Measurements from ENCODE around the gene TUT7. TPM values are rescaled to one million over a fixed set of nuclear protein-coding genes. Genes with fewer than 3 reads are reported as not detected.
A peak's percentile ranks its signal among the peaks of the same experiment; 100 is the strongest.

The TUT7 gene
- total and polyA plus RNA-seq, 7 donors = 11.6 to 59.0 (median 39.2) TPM

DNA sequence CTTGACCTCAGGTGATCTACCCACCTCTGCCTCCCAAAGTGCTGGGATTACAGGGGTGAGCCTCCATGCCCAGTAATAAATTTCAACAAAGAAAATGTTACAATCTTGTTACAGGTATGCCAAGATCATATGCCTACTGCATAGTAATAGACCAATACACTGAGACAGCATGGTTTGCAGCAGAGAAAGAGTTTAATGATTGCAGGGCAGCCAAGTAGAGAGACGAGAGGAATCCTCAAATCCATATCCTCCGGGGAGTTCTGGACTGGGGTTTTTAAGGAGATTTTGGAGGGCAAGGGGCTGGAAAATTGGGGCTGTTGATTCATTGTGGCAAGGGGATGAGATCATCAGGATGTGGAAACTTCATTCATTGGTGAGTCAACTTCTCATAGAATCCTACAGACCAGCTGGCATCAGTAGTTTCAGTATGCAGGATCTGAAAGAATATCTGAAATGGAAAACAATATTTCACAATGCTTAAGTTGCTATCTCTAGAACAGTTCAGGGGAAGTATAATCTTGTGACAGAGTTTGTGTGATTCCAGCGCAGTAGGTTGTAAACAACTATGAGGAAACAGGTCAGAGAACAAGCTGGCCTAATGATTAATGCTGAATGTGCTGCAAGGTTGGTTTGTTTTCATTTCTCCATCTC, 14.8 kb upstream of the TUT7 start:
- Histone ChIP-seq H3K27me3 (no peaks in the 10 kb centered on the region), H3K9me3 (peaks cover 0 to 18% (median 11%) of the 10 kb centered on the region in 4 donors), H3K27ac (no peak overlapping the region), H3K4me1 (no peaks in the 10 kb centered on the region), H3K36me3 (no peaks in the 10 kb centered on the region), H3K4me3 (no peak overlapping the region)
- 78 to 88% methylated on average over 3 of the region's 3 CpGs for WGBS, 2 donors
- intact Hi-C loops (cut with DNase I) = no loop called here
- TF ChIP-seq EP300 (IDR thresholded peaks at IDR 0.05) (no peak), POLR2A (IDR thresholded peaks at IDR 0.05) (no peak), POLR2AphosphoS5 (IDR thresholded peaks at IDR 0.05) (no peak)
- no peak for DNase-seq

DNA sequence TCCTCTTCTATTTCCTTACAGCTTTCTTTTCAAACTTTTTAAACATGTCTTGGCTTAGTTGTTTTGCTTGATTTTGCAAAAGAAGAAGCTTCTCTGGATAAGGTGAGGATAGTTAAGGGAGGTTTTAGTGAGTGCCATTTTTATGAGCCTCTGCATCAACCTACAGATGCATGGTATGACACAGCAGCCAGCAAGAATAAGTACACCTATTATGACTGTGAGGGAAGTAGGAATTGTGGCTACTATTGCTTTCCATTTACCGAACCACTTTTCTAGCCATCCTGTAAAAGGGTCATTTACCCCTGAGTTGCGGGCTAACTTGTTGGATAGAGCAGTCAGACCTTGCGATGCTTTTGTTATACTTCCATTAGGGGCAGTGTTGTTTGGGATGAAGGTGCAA, 7.0 kb upstream of the TUT7 start:
- intact Hi-C loops (cut with DNase I) = no loop called here
- Histone ChIP-seq H3K4me3 (no peak overlapping the region), H3K27me3 (no peaks in the 10 kb centered on the region), H3K27ac (no peak overlapping the region), H3K9me3 (no peaks in the 10 kb centered on the region), H3K36me3 (no peaks in the 10 kb centered on the region), H3K4me1 (no peaks in the 10 kb centered on the region)
- no peak for DNase-seq
- TF ChIP-seq EP300 (IDR thresholded peaks at IDR 0.05) (no peak), POLR2AphosphoS5 (IDR thresholded peaks at IDR 0.05) (no peak), POLR2A (IDR thresholded peaks at IDR 0.05) (no peak)
- TF ChIP-seq, protein P1, sequence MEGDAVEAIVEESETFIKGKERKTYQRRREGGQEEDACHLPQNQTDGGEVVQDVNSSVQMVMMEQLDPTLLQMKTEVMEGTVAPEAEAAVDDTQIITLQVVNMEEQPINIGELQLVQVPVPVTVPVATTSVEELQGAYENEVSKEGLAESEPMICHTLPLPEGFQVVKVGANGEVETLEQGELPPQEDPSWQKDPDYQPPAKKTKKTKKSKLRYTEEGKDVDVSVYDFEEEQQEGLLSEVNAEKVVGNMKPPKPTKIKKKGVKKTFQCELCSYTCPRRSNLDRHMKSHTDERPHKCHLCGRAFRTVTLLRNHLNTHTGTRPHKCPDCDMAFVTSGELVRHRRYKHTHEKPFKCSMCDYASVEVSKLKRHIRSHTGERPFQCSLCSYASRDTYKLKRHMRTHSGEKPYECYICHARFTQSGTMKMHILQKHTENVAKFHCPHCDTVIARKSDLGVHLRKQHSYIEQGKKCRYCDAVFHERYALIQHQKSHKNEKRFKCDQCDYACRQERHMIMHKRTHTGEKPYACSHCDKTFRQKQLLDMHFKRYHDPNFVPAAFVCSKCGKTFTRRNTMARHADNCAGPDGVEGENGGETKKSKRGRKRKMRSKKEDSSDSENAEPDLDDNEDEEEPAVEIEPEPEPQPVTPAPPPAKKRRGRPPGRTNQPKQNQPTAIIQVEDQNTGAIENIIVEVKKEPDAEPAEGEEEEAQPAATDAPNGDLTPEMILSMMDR (IDR thresholded peaks at IDR 0.05) = no peak
- 91 to 95% methylated on average over 3 of the region's 3 CpGs for WGBS, 2 donors

DNA sequence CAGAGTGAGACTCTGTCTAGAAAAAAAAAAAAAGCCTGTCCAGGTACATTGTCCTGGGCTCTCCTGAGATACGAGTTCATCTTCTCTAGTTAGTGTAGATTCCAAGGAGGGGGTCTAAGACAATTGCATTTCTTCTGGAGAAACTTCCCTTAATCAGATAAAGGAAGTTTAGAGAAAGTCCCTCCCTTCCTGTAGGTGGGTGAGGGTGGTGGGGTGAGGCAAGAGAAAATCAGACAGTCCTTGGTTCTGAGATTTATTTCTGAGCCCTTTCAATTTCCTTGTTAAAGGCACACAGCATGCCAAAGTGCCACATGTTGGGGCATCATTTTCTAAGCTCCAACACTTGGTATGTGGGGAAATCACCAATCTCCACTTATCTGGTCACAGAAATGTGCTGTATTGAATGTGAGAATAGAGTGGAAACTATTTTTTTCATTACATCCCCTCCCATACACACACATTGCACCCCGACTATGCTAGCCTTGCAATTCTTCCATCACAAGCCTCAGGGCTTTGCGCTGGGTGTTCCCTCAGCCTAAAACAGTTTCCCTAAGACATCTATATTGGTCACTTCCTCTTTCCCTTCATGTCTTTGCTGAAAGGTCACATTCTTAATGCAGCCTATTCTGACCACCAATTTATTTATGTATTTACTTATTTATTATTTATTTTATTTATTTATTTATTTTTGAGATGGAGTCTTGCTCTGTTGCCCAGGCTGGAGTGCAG, 5.1 kb upstream of the TUT7 start:
- peaks cover 0 to 7% (median 2%) of the 10 kb centered on the region in 4 donors for H3K4me1 ChIP-seq
- TF ChIP-seq POLR2A (IDR thresholded peaks at IDR 0.05) = no peak
- no peak for TF ChIP-seq EP300 (IDR thresholded peaks at IDR 0.05)
- TF ChIP-seq, protein P1 (IDR thresholded peaks at IDR 0.05) = no peak
- TF ChIP-seq POLR2AphosphoS5 (IDR thresholded peaks at IDR 0.05) = no peak

DNA sequence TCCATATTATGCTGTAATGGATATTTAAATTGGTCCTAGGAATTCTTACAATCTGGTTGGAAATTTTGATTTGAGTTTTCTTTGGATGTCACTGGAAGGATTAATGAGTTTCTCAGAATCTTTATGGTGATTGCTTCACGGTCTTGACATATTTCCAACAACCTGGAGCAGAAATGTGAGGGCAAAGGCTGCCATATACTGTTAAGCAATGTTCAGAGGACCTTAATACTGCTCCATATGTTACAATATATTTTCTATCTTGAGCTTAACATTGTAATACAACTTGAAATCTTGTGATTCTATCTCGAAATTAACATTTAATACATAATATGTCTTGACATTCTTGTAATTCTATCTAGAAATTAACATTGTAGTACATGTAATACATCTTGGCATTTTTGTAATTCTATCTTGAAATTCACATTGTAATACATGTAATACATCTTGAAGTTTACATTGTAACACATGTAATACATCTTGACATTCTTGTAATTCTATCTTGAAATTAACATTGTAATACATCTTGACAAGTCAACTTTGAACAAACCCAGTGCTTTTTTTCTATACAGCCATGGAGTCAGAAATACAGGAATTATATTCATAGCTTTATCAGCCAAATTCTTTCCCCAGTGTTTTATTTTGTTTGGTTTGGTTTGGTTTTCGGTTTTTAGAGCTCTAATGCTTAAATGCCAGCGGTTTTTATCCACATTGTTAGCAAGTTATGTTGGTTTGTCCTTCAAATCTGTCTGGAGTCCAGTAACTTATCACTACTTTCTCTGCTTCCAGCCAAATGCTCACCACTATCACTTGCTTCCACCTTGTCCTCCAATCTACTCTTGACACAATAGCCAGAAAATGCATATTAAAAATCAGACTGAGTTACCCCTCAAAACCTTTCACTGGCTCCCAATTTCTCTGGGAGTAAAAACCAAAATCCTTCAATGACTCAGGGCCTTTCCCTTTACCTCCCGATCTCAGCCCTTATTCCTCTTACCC, 3.0 kb upstream of the TUT7 start:
- intact Hi-C loops (cut with DNase I) = loop anchor here (5.0 kb wide), 1 partner anchor 50 kb away; no protein-coding TSS in a partner anchor
- Histone ChIP-seq H3K4me1 (peaks cover 0 to 23% (median 14%) of the 10 kb centered on the region in 4 donors), H3K27me3 (no peaks in the 10 kb centered on the region), H3K36me3 (peaks cover 0 to 6% (median 0%) of the 10 kb centered on the region in 4 donors), H3K9me3 (no peaks in the 10 kb centered on the region), H3K27ac (no peak overlapping the region), H3K4me3 (no peak overlapping the region)
- TF ChIP-seq, protein P1 (IDR thresholded peaks at IDR 0.05) = no peak
- TF ChIP-seq POLR2A (IDR thresholded peaks at IDR 0.05) = no peak
- TF ChIP-seq EP300 (IDR thresholded peaks at IDR 0.05) = no peak
- no peak for TF ChIP-seq POLR2AphosphoS5 (IDR thresholded peaks at IDR 0.05)
- WGBS, 2 donors = 81 to 87% methylated on average over 5 of the region's 5 CpGs
- DNase-seq = no peak

More for the DNA sequence above, 5.1 kb upstream of the TUT7 start:
- no peaks in the 10 kb centered on the region for H3K27me3 ChIP-seq
- 80 to 82% methylated on average over 3 of the region's 3 CpGs for WGBS, 2 donors
- DNase-seq = no peak
- intact Hi-C loops (cut with DNase I) = loop anchor here (5.0 kb wide), 1 partner anchor 48 kb away; no protein-coding TSS in a partner anchor
- H3K27ac ChIP-seq = peak overlapping the region in 1 of 4 donors; percentile 25
- H3K9me3 ChIP-seq = no peaks in the 10 kb centered on the region
- no peak overlapping the region for H3K4me3 ChIP-seq
- no peaks in the 10 kb centered on the region for H3K36me3 ChIP-seq
